GM19395 (cell line): ENCODE measurements around the gene RNF220.

Experiments
- ATAC-seq: cut with Tn5 transposase; IDR thresholded peaks from one replicate; pipeline ENCODE4 v1.9.1; 2021; ENCODE audit warnings: mild to moderate bottlenecking, moderate library complexity; ENCODE audit not compliant: unreplicated experiment

The RNF220 gene

DNA sequence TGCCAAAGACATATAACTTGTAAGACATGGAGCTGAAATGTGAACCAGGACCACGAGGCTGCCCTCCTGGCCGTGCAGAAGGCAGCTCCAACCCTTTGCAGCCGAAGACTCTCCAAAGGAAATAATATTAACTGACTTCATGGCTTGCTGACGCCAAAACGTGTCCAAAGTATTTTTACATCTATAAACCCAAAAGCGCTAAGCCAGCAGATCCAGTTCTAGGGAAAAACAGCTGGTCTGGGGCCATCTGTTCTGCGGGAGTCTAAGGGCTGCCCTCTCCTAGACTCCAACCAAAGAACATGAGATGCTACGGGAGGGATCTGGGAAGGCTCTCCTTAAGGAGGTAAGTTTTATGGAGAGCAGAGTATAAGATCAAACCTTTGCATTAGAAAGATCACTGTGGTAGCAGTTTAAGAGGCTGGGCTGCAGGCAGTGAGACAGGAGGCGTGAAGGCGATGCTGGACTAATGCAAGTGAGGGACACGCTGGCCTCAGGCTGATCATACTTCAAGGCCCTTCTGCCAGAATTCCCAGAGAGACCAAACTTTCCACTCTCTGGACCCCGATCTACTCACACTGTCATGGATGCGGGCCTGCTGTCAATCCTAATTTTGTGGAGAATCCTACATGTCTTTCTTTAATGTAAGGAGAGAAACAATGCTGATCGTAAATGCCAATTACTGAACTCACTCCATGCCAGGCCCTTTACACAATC lies 268.1 kb downstream of the RNF220 start:
- no peak for ATAC-seq

DNA sequence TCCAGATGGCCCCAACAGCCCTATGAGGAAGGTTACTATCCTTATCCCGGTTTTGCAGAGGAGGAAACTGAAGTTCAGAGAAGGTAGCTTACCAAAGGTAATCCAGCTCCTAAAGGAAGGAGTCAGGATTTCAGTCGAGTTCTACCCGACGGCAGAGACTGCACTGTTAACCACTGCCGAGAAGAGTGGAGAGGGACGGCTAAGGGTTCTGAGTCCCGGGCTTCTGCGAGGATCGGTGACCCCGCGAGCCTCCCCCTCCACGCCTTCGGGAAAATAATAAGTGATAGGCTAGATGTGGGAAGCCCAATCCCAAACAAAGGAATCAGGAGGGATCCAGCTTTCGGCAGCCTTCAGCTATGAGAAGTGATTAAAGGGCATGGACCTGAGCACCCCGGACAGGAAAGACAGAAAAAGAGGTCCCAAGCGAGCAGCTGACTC lies 268.6 kb downstream of the RNF220 start:
- ATAC-seq: peak; percentile 11

DNA sequence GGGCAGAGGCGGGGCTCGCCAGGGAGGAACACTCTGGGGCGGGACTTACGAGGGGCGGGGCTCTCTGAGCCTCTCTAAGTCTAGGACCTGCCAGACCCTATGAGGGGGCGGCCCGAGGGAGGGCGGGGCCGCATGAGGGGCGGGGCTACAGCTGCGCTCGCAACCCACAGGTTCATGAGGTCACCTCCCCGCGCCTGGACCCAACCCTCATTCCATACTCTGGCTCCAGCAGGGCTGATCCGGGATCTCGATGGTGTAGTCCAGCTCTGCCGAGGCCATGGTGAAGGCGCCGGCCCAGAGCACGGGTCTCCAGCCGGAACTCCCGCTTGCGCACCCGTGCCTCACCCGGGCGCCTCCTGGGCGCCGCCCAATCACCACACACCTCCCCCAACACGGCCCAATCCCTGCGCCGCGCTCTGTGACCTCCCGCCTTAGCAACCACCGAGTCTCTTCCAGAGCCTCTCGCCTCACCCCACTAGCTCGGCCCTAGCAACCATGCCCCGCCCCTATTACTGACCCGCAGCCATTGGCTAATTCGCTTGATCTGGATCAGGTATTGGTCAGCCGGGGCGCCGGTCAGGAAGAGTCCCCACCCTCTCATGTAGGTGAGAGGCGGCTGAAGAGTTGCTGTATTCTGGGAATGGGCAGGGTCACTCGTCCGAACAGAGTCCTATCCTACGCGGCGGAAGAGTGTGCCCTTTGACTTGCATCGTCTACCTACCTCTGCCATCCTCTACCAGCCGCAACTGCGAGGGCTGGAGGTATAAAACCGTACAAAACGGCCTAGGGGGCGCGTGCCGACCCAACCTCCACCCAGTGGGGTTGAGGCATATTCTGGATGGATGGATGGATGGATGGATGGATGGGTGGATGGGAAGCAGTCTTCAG lies 269.3 kb downstream of the RNF220 start, which contains the start of the genes ARMH1 and TMEM53:
TSS of gene ARMH1 (plus strand) at position 602 of the 888 bp plus-strand sequence. CDS start 14,984 bp downstream, outside the sequence.
TSS of gene TMEM53 (minus strand) at position 369 of the 888 bp plus-strand sequence. CDS start at position 279, 90 bp downstream.
- peak; percentile 95 for ATAC-seq

DNA sequence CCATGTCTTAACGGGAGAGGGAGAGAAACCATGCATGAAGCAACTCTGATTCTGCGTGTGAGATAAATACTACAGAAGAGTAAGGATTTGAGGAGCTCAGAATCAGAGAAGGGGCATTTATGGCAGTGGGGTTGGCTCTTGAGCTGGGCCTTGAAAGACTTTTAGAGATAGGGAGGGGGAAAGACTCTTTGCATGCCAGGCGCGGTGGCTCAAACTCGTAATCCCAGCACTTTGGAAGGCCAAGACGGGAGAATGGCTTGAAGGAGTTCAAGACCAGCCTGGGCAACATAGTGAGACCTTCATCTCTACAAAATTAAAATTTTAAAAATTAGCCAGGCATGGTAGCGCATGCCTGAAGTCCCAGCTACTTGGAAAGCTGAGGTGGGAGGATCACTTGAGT lies 270.1 kb downstream of the RNF220 start:
- ATAC-seq: no peak

DNA sequence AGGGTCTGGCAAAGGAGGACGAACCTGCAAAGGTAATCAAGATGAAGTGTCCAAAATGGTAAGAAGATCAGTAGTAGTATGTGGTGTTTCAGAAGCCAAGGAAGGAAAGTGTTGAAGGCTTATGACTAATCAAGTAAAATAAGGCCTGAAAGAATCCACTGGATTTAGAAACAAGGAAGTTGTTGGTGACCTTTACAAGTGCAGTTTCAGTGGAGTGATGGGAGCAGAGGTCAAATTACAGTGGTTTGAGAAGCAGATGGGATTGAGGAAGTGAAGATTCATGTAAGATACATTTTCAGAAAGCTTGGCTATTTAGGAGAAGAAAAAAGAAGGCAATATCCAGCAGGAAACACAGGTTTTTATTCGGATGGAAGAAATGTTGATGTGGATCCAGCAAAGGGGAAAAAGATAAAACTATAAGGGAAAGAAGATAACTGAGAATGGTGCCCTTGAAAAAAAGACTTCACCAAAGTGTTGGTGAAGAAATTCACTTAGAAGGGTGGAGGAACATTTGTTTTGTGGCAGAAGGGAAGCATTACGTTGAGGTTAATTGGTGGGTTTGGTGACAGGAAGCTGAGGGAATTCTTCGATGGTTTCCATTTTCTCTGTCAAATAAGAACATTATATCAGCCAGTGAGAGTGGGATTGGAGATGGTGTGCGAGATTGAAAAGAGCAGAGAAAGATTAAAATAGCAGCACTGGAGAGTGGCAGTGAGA lies 271.6 kb downstream of the RNF220 start:
- no peak for ATAC-seq

DNA sequence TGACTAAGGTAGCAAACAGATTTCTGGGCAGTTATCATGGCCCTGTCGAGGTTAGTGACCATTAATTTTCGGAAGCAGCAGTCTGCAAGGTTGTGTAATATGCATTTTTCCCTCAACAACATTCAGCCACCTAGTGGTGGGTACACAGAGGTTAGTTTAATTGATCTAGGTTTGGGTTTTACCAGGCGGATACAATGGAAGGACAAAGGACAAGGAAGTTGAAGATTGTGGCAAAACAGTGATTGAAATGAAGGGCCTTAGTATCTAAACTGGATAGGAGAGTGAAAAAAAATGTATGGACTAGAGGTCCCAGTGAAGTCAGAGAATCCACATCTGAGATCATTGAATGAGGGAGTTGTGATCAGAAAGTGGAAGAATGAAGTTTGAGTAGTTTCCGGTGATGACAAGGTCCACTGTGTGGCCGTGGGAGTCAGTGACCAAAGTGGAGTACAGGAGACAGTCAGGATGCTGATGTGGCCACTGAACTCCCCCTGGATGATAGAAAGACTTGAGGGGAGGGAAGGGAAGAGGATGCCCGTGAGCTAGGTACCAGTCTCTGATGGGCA lies 272.2 kb downstream of the RNF220 start:
- no peak for ATAC-seq

DNA sequence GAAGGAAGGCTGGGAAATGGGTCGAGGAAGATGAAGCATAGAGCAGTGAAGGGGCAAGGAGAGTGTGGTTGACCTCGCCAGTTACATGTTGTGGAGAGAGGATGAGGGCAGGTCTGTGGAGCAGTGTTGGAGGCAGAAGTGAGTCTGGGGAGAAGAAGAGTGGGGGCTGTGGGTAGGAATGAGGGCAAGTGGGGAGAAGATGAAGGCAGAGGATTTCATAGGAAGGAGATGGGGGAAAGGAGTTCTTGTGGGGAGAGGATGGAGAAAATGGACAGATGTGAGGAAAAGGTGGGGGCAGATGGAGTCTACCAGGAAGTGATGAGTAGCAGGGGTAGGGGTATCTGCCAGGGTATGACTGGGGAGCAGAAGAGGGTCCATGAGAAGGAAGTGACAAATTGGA lies 273.1 kb downstream of the RNF220 start:
- no peak for ATAC-seq

DNA sequence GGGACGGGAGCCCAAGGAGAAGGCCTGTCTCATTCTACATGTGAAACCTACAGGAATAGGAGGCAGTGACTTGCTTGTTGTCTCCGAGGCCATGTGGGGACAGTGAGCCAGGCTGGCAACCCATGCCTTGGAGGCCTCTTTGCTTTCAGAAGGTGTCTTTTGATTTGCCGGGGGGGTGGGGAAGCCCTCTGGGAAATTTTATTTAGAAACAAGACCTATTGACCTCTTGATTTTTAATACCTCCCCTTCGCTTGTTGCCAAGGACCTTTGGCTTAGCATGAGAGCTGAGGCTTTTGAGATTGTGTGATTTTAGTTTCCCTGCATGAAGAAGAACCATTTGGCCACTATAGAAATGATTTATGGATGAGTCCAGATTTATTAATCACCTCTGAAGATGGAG lies 273.6 kb downstream of the RNF220 start:
- ATAC-seq: no peak

DNA sequence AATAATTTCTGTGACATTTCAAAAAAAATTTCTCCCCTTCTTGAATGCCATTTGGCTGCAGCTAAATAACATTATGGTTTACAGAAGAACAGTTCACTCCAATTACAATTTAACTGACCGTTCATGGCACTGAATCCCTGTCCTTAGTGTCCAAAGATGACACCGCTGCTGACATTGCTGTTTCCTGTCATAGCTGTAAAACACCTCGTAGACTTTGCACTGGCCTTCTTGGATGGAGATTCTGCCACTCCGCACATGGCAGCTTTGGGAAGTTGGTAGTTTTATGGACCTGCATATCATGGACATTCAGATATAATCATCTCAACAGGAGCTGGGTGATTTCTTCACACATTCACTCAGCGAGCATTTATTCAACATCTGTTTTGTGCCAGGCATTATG lies 274.4 kb downstream of the RNF220 start:
- no peak for ATAC-seq

DNA sequence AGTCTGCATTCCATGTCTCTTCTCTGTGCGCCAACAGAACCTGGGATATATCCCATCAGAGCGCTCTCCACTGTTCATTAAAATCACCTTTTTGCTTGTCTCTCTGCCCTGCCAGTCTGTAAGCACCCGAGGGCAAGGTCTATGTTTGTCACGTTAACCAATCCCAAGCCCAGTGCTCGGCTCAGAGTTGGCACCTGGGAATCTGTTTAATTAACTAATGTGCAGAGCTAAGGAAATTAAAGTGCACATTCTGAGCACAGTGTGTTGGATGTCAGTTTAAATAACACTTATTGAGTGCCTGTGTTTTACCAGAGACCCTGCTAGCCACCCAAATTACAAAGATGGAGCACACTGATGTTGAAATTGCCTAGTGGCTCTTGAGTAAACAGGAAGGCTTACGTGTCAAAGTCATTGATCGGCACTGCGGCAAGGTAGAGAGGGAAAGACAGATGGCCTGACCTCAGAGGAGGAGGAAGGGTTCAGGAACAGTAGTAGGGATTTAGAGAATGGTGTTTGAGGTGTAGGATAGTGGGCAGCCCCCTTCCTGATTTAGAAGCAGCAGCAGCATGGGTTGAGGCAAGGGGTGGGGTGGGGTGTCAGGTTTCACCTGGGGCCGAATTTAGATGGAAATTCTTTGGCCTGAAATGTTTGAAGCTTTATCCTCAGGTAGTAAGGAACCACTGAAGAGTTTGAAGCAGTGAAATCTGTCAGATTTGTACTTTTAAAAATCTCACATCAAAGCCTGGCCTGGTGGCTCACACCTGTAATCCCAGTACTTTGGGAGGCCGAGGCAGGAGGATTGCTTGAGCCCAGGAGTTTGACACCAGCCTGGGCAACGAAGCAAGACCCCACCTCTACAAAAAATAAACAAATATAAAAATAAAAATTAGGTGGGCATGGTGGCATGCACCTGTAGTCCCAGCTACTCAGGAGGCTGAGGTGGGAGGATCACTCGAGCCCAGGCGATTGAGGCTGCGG lies 277.1 kb downstream of the RNF220 start:
- ATAC-seq: no peak

DNA sequence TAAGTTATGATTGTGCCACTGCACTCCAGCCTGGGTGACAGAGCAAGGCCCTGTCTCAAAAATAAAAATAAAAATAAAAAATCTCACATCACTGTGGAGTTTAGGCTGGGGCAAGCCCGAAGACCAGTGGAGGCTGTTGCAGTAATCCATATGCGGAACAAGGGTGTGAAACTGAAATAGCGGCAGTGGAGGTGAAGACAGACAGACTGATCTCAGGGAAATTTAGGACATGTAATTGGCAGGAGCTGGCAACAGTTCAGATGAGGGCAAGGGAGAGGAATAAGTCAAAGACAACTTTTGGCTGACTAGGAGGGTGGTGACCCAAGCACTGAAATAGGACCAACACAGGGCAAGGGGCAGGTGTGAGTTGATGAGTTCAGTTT lies 277.8 kb downstream of the RNF220 start:
- no peak for ATAC-seq

DNA sequence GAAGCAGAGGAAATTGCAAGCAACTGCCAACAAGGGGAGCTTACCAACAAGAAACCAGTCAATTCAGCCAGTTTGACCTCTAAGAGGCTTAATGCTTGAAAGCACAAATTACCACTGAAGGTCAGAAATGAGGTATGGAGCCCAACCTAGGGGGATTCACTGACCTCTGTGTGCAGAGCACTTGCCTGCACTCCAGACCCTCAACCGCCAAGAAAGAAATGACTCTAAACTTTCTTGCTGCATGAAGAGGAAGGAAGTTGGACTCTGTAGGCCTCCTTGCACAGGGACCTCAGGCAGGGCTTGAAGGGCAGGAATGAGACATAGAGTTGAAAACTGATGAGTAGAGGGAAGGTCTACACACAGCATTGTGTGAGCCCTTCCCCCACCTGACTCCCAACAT lies 279.5 kb downstream of the RNF220 start:
- peak; percentile 81 for ATAC-seq

DNA sequence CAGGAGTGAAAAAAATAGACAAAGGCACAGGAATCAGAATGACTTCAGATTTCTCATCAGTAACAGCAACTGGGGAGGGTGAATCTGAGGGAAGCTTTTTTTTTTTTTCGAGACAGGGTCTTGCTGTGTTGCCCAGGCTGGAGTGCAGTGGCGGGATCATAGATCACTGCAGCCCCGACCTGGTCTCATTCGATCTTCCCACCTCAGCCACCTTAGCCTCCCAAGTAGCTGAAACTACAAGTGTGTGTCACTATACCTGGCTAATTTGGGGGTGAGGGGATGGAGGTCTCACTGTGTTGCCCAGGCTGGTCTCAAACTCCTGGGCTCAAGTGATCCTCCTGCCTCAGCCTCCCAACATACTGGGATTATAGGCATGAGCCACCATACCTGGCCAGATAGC lies 280.2 kb downstream of the RNF220 start:
- ATAC-seq: no peak

DNA sequence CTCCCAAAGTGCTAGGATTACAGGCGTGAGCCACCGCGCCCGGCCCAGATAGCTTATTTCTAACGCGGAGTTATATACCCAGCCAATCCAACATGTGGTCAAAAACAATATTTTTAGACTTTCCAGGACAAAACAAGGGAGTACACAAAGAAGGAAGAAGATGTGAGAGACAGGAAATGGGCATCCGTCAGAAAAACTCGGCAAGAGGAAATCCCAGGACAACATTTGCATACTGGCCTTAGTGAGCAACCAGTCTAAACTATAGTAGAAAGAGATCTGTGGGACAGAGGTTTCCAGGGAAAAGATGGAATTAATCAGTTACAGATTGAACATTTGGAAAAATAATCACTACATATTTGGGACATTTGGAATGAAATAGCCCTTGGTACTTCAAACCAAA lies 280.8 kb downstream of the RNF220 start:
- ATAC-seq: no peak

DNA sequence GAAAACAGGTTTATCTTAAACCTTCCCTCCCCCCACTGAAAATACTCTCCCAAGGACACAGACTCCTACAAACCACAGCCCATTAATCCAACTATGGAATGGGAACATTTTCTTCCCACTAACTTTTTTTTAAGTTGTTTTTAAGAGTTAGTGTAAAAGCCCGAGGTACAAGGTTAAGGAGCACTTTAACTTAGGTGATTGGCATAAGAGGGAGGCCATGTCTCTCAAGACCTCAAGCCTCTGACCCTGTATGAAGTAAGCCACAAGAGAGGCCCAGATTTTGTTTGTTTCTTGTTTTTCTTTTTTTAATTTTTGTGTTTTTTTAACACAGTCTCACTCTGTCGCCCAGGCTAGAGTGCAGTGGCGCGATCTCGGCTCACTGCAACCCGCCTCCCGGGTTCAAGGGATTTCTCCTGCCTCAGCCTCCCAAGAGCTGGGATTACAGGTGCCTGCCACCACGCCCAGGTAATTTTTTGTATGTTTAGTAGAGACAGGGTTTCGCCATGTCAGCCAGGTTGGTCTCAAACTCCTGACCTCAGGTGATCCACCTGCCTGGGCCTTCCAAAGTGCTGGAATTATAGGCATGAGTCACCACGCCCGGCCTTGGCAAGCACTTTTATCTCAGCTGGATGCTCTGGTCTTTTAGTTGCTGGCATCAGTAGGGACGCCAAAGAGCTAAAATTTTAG lies 283.8 kb downstream of the RNF220 start:
- ATAC-seq: no peak

DNA sequence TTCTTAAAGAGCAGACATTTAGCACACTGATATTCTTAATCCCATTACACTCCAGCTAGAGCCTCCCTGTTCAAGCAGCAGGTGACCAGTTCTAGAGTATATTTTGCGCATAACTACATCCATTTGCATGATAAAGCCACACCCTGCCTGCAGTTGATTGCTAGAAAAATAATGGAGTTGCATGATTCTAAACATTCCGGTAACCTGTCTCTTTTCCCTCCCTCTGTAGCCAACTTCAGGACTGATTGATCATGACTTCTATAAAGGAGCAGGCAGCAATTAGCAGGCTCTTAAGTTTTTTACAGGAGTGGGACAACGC lies 284.4 kb downstream of the RNF220 start:
- no peak for ATAC-seq

DNA sequence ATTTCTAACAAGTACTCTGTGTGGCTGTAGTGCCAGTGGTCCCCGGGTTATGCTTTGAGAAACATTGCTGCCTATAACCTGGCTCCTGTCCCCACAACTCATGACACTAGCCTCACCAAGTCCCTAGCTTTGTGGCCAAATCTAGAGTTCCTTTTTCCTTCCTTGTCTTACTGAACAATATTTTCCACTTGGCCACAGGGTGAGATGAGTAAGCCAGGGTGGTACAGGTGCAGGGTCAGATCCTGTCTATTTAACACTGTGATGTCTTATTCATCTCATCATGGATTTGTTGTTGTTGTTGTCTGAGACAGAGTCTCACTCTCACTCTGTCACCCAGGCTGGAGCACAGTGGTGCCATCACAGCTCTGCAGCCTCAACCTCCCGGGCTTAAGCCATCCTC lies 288.1 kb downstream of the RNF220 start:
- ATAC-seq: no peak

DNA sequence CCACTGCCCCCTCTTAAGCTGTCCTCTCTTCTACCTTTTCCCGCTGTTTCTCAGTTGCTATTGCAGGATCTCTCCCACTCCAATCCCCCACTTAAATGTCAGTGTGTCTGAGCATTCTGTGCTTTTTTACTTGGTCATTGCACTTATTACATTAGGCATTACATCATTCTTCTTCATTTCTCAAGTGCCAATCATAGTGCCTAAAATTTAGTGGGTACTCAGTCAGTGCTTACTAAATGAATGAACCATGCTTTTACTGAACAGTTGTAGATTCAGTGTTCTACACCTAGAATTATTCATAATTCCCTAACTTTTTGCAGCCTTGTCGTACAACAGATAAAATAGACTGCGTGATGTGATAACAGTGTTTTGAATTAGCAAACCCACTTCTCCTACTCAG lies 288.8 kb downstream of the RNF220 start:
- ATAC-seq: no peak

DNA sequence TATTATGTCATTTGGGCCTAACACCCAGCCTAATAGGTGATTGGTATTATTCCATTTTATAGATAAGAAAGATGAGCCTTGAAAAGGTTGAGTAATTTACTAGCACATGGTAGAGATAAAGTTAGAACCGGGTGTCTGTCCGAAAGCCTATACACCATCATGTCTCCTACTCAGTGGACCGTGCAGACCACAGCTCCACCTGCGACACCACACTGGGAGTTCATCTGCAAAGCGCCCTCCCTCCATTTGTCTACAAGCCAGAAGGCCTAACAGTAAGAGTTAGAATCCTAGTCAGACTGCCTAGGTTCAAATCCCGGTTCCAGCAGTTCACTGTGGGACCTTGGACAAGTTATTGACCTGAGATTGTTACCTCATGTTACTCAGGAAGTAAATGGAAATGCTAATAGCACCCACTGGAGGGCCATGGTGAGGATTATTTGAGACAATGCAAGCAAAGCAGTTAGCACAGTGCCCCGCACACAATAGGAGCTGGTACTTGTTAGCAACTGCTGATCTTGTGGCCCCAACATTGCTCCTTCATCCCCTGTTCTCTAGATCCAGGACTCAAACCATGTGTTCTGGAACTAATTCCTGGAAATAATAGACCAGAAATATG lies 289.9 kb downstream of the RNF220 start:
- peak; percentile 73 for ATAC-seq
